ENCODE results near the gene NOTO. TPM values are rescaled to one million over a fixed set of nuclear protein-coding genes. Genes with fewer than 3 reads are reported as not detected.

NOTO gene
- total and polyA plus RNA-seq, 10 of the 15 experiments (the other 5 are each of a cell fraction or from before 2014, with no cell fraction given), result not detected

GRCh38 chr2:73235315-73236028 lies 33.1 kb downstream of the NOTO start:
- H3K4me2 ChIP-seq (ENCODE audit: control insufficient read depth, insufficient read depth), result peak overlapping the region; percentile 89
- in situ Hi-C loops (cut with MboI), result no loop called here
- TF ChIP-seq ZBTB4 (CRISPR knock-in tag; IDR thresholded peaks at IDR 0.05), result no peak
- TF ChIP-seq NR2C1 (IDR thresholded peaks at IDR 0.05), result no peak
- TF ChIP-seq SREBF2 (IDR thresholded peaks at IDR 0.05; ENCODE audit: low read length), result no peak
- TF ChIP-seq RAD21 (IDR thresholded peaks at IDR 0.05; ENCODE audit: insufficient read depth, low read depth, low read length), result no peak
- TF ChIP-seq RB1 (IDR thresholded peaks at IDR 0.05; ENCODE audit: borderline replicate concordance), result no peak
- TF ChIP-seq IKZF1 (conservative IDR thresholded peaks at IDR 0.05), result no peak
- TF ChIP-seq RFX5 (IDR thresholded peaks at IDR 0.05; ENCODE audit: low read depth, low read length), result no peak
- no peak for TF ChIP-seq POLR2AphosphoS5 (IDR thresholded peaks at IDR 0.05; ENCODE audit: low read length)
- no peak for TF ChIP-seq CBX3 (IDR thresholded peaks at IDR 0.05; ENCODE audit: borderline replicate concordance, low read depth)
- TF ChIP-seq, protein P1, sequence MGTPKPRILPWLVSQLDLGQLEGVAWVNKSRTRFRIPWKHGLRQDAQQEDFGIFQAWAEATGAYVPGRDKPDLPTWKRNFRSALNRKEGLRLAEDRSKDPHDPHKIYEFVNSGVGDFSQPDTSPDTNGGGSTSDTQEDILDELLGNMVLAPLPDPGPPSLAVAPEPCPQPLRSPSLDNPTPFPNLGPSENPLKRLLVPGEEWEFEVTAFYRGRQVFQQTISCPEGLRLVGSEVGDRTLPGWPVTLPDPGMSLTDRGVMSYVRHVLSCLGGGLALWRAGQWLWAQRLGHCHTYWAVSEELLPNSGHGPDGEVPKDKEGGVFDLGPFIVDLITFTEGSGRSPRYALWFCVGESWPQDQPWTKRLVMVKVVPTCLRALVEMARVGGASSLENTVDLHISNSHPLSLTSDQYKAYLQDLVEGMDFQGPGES (IDR thresholded peaks at IDR 0.05), result no peak
- no peak for TF ChIP-seq CHD1 (IDR thresholded peaks at IDR 0.05; ENCODE audit: low read depth, low read length)
- no peak for TF ChIP-seq STAT1 (conservative IDR thresholded peaks at IDR 0.05)
- no peaks in the 10 kb centered on the region for H3K27me3 ChIP-seq (replicated peaks in 1 of 2; ENCODE audit: control insufficient read depth in 2 of 2, insufficient read depth in 2 of 2, low read length in 1 of 2)
- H3K9me3 ChIP-seq (replicated peaks; ENCODE audit: control insufficient read depth, insufficient read depth, low read length), result no peaks in the 10 kb centered on the region
- intact Hi-C loops (cut with micrococcal nuclease; ENCODE audit: unreplicated experiment), result loop anchor here (2.0 kb wide), 1 partner anchor 49 kb away; the partner anchor contains the start of gene FBXO41
- H3K4me3 ChIP-seq, result peak overlapping the region; percentile 78
- 8% methylated on average over 11 of the region's 11 CpGs for WGBS (ENCODE audit: insufficient coverage, insufficient replicate concordance, low lambda C conversion rate, missing lambda C conversion rate)
- no peak for ATAC-seq
- no peak overlapping the region for H2AFZ ChIP-seq (ENCODE audit: control insufficient read depth, low read depth, low read length)
- peaks cover 4% of the 10 kb centered on the region for H3K4me1 ChIP-seq (ENCODE audit: control insufficient read depth, insufficient read depth, low read length)
- BruUV-seq (replicated peaks), result no TSS peak
- peak overlapping the region; percentile 91 for H3K27ac ChIP-seq (ENCODE audit: control insufficient read depth, insufficient read depth)
- H3K9ac ChIP-seq (ENCODE audit: control insufficient read depth, insufficient read depth, low read length), result peak overlapping the region; percentile 82
- CTCF ChIA-PET, result interaction anchor here (0.7 to 9.8 kb wide), 9 partner anchors 9 to 125 kb away, joined by 3 to 99 read pairs (median 6); partner anchors contain the start of genes EGR4, FBXO41 and SMYD5
- peaks cover 62% of the 10 kb centered on the region for H3K79me2 ChIP-seq (ENCODE audit: control insufficient read depth, insufficient read depth, low read length)
- 0 out of 2 replicates have a peak, but pooled peaks cover 4% of the 10 kb centered on the region for H4K20me1 ChIP-seq (ENCODE audit: control insufficient read depth, insufficient read depth)
- DNase-seq (ENCODE audit: low read depth, low spot score), result no peak
- H3K36me3 ChIP-seq (ENCODE audit: control insufficient read depth in 2 of 2, insufficient read depth in 2 of 2, low read length in 1 of 2), result peaks cover 0 to 11% of the 10 kb centered on the region in 2 experiments; a peak in 3 of 4 replicates
- SMC1A ChIA-PET (ENCODE audit: uncharacterized antibody, unreplicated experiment), result interaction anchor here (0.6 to 5.2 kb wide), 7 partner anchors 10 to 537 kb away, joined by 3 to 39 read pairs (median 3); no protein-coding TSS in a partner anchor
- no peak for FAIRE-seq
- RAD21 ChIA-PET (ENCODE audit: unreplicated experiment), result interaction anchor here (1.1 to 3.2 kb wide), 2 partner anchors 22 to 54 kb away, joined by 3 to 22 read pairs; partner anchors contain the start of gene SMYD5
- POLR2A ChIA-PET, result interaction anchor here (0.7 to 3.4 kb wide), 7 partner anchors 10 to 53 kb away, joined by 3 to 14 read pairs (median 4); partner anchors contain the start of genes FBXO41 and SMYD5

All from GM12878 (cell line).